DND-41 (cell line): ENCODE measurements around the gene KIF25.

Experiments
- ATAC-seq: fragments of 200-7000 bp; cut with Tn5 transposase; 3 replicates; pipeline ENCODE4 v1.9.1; 2021; ENCODE audit warnings: low read depth; ENCODE audit not compliant: insufficient read depth
- DNase-seq: peaks from one replicate; pipeline ENCODE4 v3.0.0-alpha.2; 2020
- H2AFZ ChIP-seq: 2 replicates; pipeline ENCODE4 v1.6.0; 2012; ENCODE audit warnings: low read depth, low read length
- H3K27ac ChIP-seq: 2 replicates; pipeline ENCODE4 v1.5.1; 2012; ENCODE audit warnings: low read length, inconsistent platforms
- H3K27me3 ChIP-seq: fragments of 200-600 bp; sonication (generic); 2 replicates; pipeline ENCODE4 v1.6.0; 2012; ENCODE audit warnings: low read length, mild to moderate bottlenecking, inconsistent platforms; ENCODE audit not compliant: insufficient read depth, poor library complexity
- H3K36me3 ChIP-seq: 2 replicates; pipeline ENCODE4 v1.5.1; 2012; ENCODE audit warnings: low read length, inconsistent platforms; ENCODE audit not compliant: insufficient read depth
- H3K4me1 ChIP-seq: 2 replicates; pipeline ENCODE4 v1.5.1; 2012; ENCODE audit warnings: mild to moderate bottlenecking, low read length; ENCODE audit not compliant: insufficient read depth
- H3K4me2 ChIP-seq: 2 replicates; pipeline ENCODE4 v1.6.0; 2012; ENCODE audit warnings: mild to moderate bottlenecking, moderate library complexity, low read length, inconsistent platforms; ENCODE audit not compliant: insufficient read depth
- H3K4me3 ChIP-seq, 2 experiments: fragments of 200-600 bp in 1 of 2; shearing (Covaris generic) in 1 of 2; 2 replicates each; pipeline ENCODE4 v1.5.1; 2012 to 2016; ENCODE audit warnings: inconsistent platforms in 2 of 2, low read length in 2 of 2, mild to moderate bottlenecking in 2 of 2, low read depth in 1 of 2, moderate library complexity in 1 of 2
- H3K79me2 ChIP-seq: 2 replicates; pipeline ENCODE4 v1.6.0; 2012; ENCODE audit warnings: low read length, inconsistent platforms; ENCODE audit not compliant: insufficient read depth
- H3K9ac ChIP-seq: 2 replicates; pipeline ENCODE4 v1.6.0; 2012; ENCODE audit warnings: low read depth, mild to moderate bottlenecking, inconsistent platforms, low read length, moderate library complexity
- H3K9me3 ChIP-seq: 2 replicates; pipeline ENCODE4 v1.5.1; 2012; ENCODE audit warnings: low read length, moderate library complexity, mild to moderate bottlenecking, inconsistent platforms; ENCODE audit not compliant: insufficient read depth, severe bottlenecking
- H4K20me1 ChIP-seq: 2 replicates; pipeline ENCODE4 v1.6.0; 2012; ENCODE audit warnings: low read length; ENCODE audit not compliant: insufficient read depth
- EZH2 ChIP-seq: IDR thresholded peaks from 3 replicates; pipeline ENCODE4 v1.6.1; 2012; ENCODE audit warnings: borderline replicate concordance, low read depth, mild to moderate bottlenecking, moderate library complexity, low read length, inconsistent platforms; ENCODE audit not compliant: severe bottlenecking
- TF ChIP-seq, protein P1 (sequence below): IDR thresholded peaks from 2 replicates; pipeline ENCODE4 v1.5.1; 2012; ENCODE audit warnings: borderline replicate concordance, low read length, moderate library complexity, mild to moderate bottlenecking; ENCODE audit not compliant: poor library complexity, severe bottlenecking; ENCODE audit errors: extremely low read depth

Gene KIF25

DNA sequence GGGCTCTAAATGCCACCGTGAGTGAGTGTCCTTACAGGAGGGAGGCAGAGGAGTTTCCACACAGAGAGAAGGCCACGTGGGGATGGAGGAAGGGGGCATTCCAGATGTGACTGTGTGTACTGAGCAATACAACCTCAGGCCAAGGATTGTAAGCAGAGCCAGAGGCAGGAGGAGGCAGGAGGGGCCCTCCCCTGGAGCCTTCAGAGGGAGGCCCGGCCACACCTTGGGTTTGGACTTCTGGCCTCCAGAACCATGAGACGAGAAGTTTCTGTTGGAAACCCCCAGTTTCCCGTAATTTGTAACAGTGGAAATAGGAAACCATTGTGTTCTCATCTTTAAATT lies 9.3 kb upstream of the KIF25 start:
- Histone ChIP-seq H3K36me3 (no peaks in the 10 kb centered on the region), H3K4me2 (no peak overlapping the region), H3K4me1 (no peaks in the 10 kb centered on the region), H4K20me1 (no peaks in the 10 kb centered on the region), H3K27ac (no peak overlapping the region), H3K79me2 (no peaks in the 10 kb centered on the region), H3K27me3 (no peaks in the 10 kb centered on the region), H3K4me3 (no peak overlapping the region), H3K9me3 (peaks cover 10% of the 10 kb centered on the region), H3K9ac (no peak overlapping the region), H2AFZ (no peak overlapping the region)
- TF ChIP-seq, protein P1, sequence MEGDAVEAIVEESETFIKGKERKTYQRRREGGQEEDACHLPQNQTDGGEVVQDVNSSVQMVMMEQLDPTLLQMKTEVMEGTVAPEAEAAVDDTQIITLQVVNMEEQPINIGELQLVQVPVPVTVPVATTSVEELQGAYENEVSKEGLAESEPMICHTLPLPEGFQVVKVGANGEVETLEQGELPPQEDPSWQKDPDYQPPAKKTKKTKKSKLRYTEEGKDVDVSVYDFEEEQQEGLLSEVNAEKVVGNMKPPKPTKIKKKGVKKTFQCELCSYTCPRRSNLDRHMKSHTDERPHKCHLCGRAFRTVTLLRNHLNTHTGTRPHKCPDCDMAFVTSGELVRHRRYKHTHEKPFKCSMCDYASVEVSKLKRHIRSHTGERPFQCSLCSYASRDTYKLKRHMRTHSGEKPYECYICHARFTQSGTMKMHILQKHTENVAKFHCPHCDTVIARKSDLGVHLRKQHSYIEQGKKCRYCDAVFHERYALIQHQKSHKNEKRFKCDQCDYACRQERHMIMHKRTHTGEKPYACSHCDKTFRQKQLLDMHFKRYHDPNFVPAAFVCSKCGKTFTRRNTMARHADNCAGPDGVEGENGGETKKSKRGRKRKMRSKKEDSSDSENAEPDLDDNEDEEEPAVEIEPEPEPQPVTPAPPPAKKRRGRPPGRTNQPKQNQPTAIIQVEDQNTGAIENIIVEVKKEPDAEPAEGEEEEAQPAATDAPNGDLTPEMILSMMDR: no peak
- TF ChIP-seq EZH2: no peak
- DNase-seq (no peak), ATAC-seq (no peak)

DNA sequence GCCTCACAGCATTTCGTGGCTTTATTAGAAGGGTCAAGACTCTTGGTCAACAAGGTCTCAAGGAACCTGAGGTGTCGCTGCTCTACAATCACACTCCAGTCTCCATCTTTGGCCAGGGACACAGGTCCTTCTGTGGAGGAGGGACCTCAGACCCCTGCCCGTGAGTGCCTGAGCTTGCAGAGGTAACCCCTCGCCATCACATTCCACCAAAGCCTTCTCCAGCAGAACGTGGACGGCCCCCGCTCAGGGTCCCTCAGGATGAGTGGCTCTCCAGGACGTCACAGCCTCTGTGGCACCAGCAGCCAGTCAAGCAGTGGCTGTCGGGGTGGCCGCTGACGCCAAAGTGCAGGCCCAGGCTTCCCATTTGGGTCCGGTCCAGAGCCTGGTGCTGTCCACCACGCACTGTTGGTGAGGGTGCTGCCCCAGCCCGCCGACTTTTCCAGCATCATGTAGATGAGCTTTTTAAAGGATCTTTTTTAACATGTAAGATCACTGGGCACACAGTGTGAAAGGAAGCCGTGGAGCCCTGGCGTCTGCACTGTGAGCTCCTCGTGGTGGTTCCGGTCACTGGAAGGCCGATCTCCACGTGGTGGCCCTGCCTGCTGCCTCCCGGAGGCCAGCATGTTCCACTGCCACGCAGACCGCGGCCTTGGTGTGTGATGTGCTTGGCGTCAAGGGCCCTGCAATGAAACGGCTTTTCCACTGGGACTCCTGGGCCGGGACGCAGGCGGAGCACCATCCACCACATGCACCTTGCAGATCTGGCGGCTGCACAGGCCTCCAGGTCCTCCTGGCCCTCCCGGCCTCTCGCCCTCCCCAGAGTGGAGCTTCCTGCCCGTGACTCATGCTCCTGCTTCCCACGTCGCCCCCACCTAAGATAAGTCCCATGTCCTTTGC lies 8.3 kb upstream of the KIF25 start:
- H3K9me3 ChIP-seq: peaks cover 10% of the 10 kb centered on the region
- H2AFZ ChIP-seq: no peak overlapping the region
- no peak overlapping the region for H3K27ac ChIP-seq
- H3K4me1 ChIP-seq: no peaks in the 10 kb centered on the region
- no peaks in the 10 kb centered on the region for H3K79me2 ChIP-seq
- H3K27me3 ChIP-seq: no peaks in the 10 kb centered on the region
- TF ChIP-seq EZH2: no peak
- TF ChIP-seq, protein P1: no peak
- no peaks in the 10 kb centered on the region for H4K20me1 ChIP-seq
- no peak overlapping the region for H3K4me2 ChIP-seq
- no peak overlapping the region for H3K9ac ChIP-seq
- ATAC-seq: no peak
- no peaks in the 10 kb centered on the region for H3K36me3 ChIP-seq
- H3K4me3 ChIP-seq: no peak overlapping the region
- no peak for DNase-seq

DNA sequence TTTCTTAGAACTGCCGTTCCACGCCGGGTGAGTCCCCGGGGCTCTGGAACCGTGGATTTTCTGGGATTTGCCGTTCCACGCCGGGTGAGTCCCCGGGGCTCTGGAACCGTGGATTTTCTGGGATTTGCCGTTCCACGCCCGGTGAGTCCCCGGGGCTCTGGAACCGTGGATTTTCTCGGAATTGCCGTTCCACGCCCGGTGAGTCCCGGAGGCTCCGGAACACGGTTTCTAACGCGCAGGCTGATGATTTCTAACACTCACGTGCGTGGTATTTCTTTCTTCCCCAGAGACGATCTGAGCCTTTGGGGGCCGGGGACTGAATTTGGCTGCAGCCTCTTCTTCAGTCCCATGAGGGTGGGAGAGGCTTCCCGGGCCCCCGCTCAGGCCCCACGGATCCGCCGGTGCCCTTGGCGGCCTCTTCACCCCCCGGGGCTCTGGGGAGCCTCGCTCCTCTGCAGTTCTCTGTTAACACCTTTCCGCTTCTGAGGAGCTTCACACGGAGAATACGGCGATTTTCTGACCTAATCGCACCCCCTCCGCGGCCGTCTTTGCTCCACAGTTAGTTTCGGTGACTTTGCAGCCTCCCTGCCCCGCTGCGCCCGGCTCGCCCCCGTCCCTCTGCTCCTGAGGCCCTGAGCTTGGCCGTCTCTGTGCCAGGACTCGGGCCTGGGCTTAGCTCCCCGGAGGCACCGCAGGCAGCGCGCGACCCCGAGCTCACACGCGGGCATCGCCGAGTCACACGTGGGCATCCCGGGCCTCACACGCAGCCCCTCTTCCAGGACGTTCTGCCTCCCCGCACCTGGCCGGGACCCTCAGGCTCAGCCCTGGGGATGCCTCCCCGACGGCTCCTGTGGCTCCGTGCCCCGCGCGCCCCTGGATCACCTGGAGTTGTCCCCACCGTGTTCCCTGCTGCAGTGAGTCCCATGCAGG lies 7.2 kb upstream of the KIF25 start:
- Histone ChIP-seq H3K27ac (no peak overlapping the region), H3K27me3 (no peaks in the 10 kb centered on the region), H3K4me2 (no peak overlapping the region), H4K20me1 (no peaks in the 10 kb centered on the region), H3K9me3 (peaks cover 10% of the 10 kb centered on the region), H3K4me3 (no peak overlapping the region), H3K36me3 (no peaks in the 10 kb centered on the region), H3K79me2 (no peaks in the 10 kb centered on the region), H3K9ac (no peak overlapping the region), H2AFZ (no peak overlapping the region), H3K4me1 (no peaks in the 10 kb centered on the region)
- no peak for TF ChIP-seq EZH2
- TF ChIP-seq, protein P1: no peak
- ATAC-seq (no peak), DNase-seq (no peak)
